Anterior cingulate cortex (tissue), 58 donors: ENCODE results near the gene YBX2.

Source experiments
- DNase-seq, 58 donors: peaks; one replicate each; lab custom pipeline; 2025; lab: John Stamatoyannopoulos, UW

Gene YBX2

GRCh38 chr17:7281074-7281952 is 13.1 kb downstream of the YBX2 start, which contains the start of gene SLC2A4:
SLC2A4 (plus strand) TSS chr17:7281718; CDS start chr17:7281935, 217 bp downstream.
- DNase-seq = peak in 52 of 58 donors; percentile 1 to 79 (median 62)

- peak in 54 of 58 donors; percentile 17 to 83 (median 64) for DNase-seq
Measured at GRCh38 chr17:7280519-7281073, 13.8 kb downstream of the YBX2 start.

GRCh38 chr17:7279448-7279847 is 15.0 kb downstream of the YBX2 start:
- DNase-seq = no peak

- DNase-seq = no peak
Measured at GRCh38 chr17:7266784-7267183, 27.7 kb downstream of the YBX2 start.

- no peak for DNase-seq
Measured at GRCh38 chr17:7263801-7264078, 30.7 kb downstream of the YBX2 start.

- DNase-seq = no peak
Measured at GRCh38 chr17:7262935-7263800, 31.3 kb downstream of the YBX2 start.

- no peak for DNase-seq
Measured at GRCh38 chr17:7262192-7262934, 32.1 kb downstream of the YBX2 start, which contains the start of gene CLDN7. CLDN7 (minus strand) TSS chr17:7262478; CDS start chr17:7262043, 435 bp downstream.

- DNase-seq = no peak
Measured at GRCh38 chr17:7261379-7262191, 32.9 kb downstream of the YBX2 start.

- DNase-seq = no peak
Measured at GRCh38 chr17:7260651-7261378, 33.6 kb downstream of the YBX2 start.

GRCh38 chr17:7260151-7260550 is 34.3 kb downstream of the YBX2 start:
- no peak for DNase-seq

- DNase-seq = no peak
Measured at GRCh38 chr17:7259555-7259889, 34.9 kb downstream of the YBX2 start.

- no peak for DNase-seq
Measured at GRCh38 chr17:7258731-7259554, 35.5 kb downstream of the YBX2 start.

- no peak for DNase-seq
Measured at GRCh38 chr17:7256766-7257456, 37.5 kb downstream of the YBX2 start.

- no peak for DNase-seq
Measured at GRCh38 chr17:7254511-7254910, 39.9 kb downstream of the YBX2 start.

GRCh38 chr17:7253082-7253481 is 41.4 kb downstream of the YBX2 start:
- no peak for DNase-seq

- peak in 57 of 58 donors; percentile 68 to 94 (median 88) for DNase-seq
Measured at GRCh38 chr17:7252176-7253043, 42.0 kb downstream of the YBX2 start, which contains the start of gene ELP5. ELP5 (plus strand) TSS chr17:7252215; CDS start chr17:7252551, 336 bp downstream.
